GM23338 (cell line): ENCODE results near the gene PCSK6. TPM values are rescaled to one million over a fixed set of nuclear protein-coding genes. Genes with fewer than 3 reads are reported as not detected.

Source experiments
- ATAC-seq: fragments of 200-7000 bp; cut with Tn5 transposase; 3 replicates; pipeline ENCODE4 v1.9.1; 2020
- DNase-seq: peaks from one replicate; pipeline ENCODE4 v3.0.0-alpha.2; 2015; ENCODE audit warnings: low spot score
- H2AFZ ChIP-seq: fragments of 200-600 bp; sonication (generic); 2 replicates; pipeline ENCODE4 v1.8.0; 2016; ENCODE audit warnings: antibody characterized with exemption, mild to moderate bottlenecking, moderate library complexity
- H3F3A ChIP-seq: fragments of 200-600 bp; sonication (generic); replicated peaks from 2 replicates; pipeline ENCODE4 v1.8.0; 2017; ENCODE audit warnings: antibody characterized with exemption, mixed run types, low read depth
- H3K27ac ChIP-seq: fragments of 200-600 bp; sonication (generic); 2 replicates; pipeline ENCODE4 v1.6.1; 2016; ENCODE audit warnings: low read depth
- H3K27me3 ChIP-seq: fragments of 200-600 bp; sonication (generic); 2 replicates; pipeline ENCODE4 v1.8.0; 2016; ENCODE audit warnings: mild to moderate bottlenecking, mixed run types, moderate library complexity; ENCODE audit not compliant: insufficient read depth
- H3K36me3 ChIP-seq: fragments of 200-600 bp; sonication (generic); 2 replicates; pipeline ENCODE4 v1.8.0; 2016; ENCODE audit warnings: mild to moderate bottlenecking; ENCODE audit not compliant: insufficient read depth
- H3K4me1 ChIP-seq: fragments of 200-600 bp; sonication (generic); 2 replicates; pipeline ENCODE4 v1.8.0; 2016; ENCODE audit warnings: mild to moderate bottlenecking, moderate library complexity; ENCODE audit not compliant: insufficient read depth
- H3K4me2 ChIP-seq: fragments of 200-600 bp; sonication (generic); 2 replicates; pipeline ENCODE4 v1.7.1; 2017; ENCODE audit warnings: mixed run types
- H3K4me3 ChIP-seq: fragments of 200-600 bp; sonication (generic); 2 replicates; pipeline ENCODE4 v1.6.1; 2016; ENCODE audit warnings: mixed run types
- H3K79me2 ChIP-seq: fragments of 200-600 bp; sonication (generic); replicated peaks from 2 replicates; pipeline ENCODE4 v1.8.0; 2017; ENCODE audit warnings: mild to moderate bottlenecking; ENCODE audit not compliant: insufficient read depth
- H3K9me2 ChIP-seq: fragments of 200-600 bp; sonication (generic); 2 replicates; pipeline ENCODE4 v1.8.0; 2017; ENCODE audit not compliant: insufficient read depth
- H4K20me1 ChIP-seq: fragments of 200-600 bp; sonication (generic); replicated peaks from 2 replicates; pipeline ENCODE4 v1.8.0; 2017; ENCODE audit warnings: mild to moderate bottlenecking; ENCODE audit not compliant: insufficient read depth
- H3K27ac Mint-ChIP-seq: 2 replicates; pipeline ENCODE4 v1.8.0; 2020; ENCODE audit warnings: inconsistent platforms, mild to moderate bottlenecking, moderate library complexity, mixed read lengths
- H3K27me3 Mint-ChIP-seq: 3 replicates; pipeline ENCODE4 v1.8.0; 2022; ENCODE audit warnings: low read depth, mild to moderate bottlenecking, moderate library complexity, mixed read lengths, inconsistent platforms; ENCODE audit not compliant: insufficient read depth, poor library complexity
- H3K36me3 Mint-ChIP-seq: 3 replicates; pipeline ENCODE4 v1.8.0; 2021; ENCODE audit warnings: low read depth, mild to moderate bottlenecking, inconsistent platforms, moderate library complexity, mixed read lengths
- H3K4me1 Mint-ChIP-seq: 3 replicates; pipeline ENCODE4 v1.8.0; 2020; ENCODE audit warnings: mild to moderate bottlenecking, inconsistent platforms, mixed read lengths
- H3K4me3 Mint-ChIP-seq: 3 replicates; pipeline ENCODE4 v1.8.0; 2021; ENCODE audit warnings: moderate library complexity, mild to moderate bottlenecking, inconsistent platforms, mixed read lengths
- H3K9me3 Mint-ChIP-seq: 3 replicates; pipeline ENCODE4 v1.8.0; 2020; ENCODE audit warnings: moderate library complexity, mild to moderate bottlenecking, inconsistent platforms, mixed read lengths
- CTCF ChIP-seq, 2 experiments: fragments of 200-600 bp in 1 of 2; sonication (generic) in 1 of 2; conservative IDR thresholded peaks; 2 replicates each; pipeline versions ENCODE4 v1.5.1 to v1.6.1; 2016 to 2017; ENCODE audit warnings: antibody characterized with exemption in 2 of 2, low read depth in 2 of 2, mild to moderate bottlenecking in 2 of 2, moderate library complexity in 1 of 2
- EZH2 ChIP-seq: fragments of 200-600 bp; sonication (generic); IDR thresholded peaks from one replicate; pipeline ENCODE4 v1.8.0; 2017; ENCODE audit warnings: antibody characterized with exemption, mild to moderate bottlenecking, low read depth; ENCODE audit not compliant: unreplicated experiment
- EZH2phosphoT487 ChIP-seq: fragments of 200-600 bp; sonication (generic); IDR thresholded peaks from one replicate; pipeline ENCODE4 v1.8.1; 2018; ENCODE audit warnings: antibody characterized with exemption; ENCODE audit not compliant: unreplicated experiment
- JUNB ChIP-seq: IDR thresholded peaks from one replicate; pipeline ENCODE4 v1.6.1; 2016; ENCODE audit warnings: antibody characterized with exemption; ENCODE audit not compliant: unreplicated experiment
- REST ChIP-seq: IDR thresholded peaks from one replicate; pipeline ENCODE4 v1.6.1; 2018; ENCODE audit warnings: antibody characterized with exemption; ENCODE audit not compliant: unreplicated experiment
- ZNF114 ChIP-seq: fragments of 250-450 bp; sonication (Bioruptor Pico); IDR thresholded peaks from 2 replicates; pipeline ENCODE4 v1.5.0; 2020; ENCODE audit warnings: mild to moderate bottlenecking, moderate library complexity
- ZNF462 ChIP-seq: fragments of 250-450 bp; sonication (Bioruptor Pico); IDR thresholded peaks from 2 replicates; pipeline ENCODE4 v1.5.0; 2020; ENCODE audit warnings: mild to moderate bottlenecking, moderate library complexity
- polyA plus RNA-seq: library from polyadenylated mRNA; unstranded; fragments of >200 nt; fragmentation: Nextera tagmentation; extraction: Ambion mirVana; gene quantifications from 2 replicates; pipeline ENCODE4 v1.2.1, GENCODE V29; 2016
- total RNA-seq: library from RNA; depleted of rRNA; stranded (reverse); fragments of >200 nt; shearing (Covaris generic); gene quantifications from 2 replicates; pipeline ENCODE4 v1.2.3, GENCODE V29; 2014
- TF ChIP-seq, protein P1 (sequence below): IDR thresholded peaks from 2 replicates; pipeline ENCODE4 v1.6.1; 2016; ENCODE audit warnings: antibody characterized with exemption

PCSK6 gene
- total and polyA plus RNA-seq, 2 experiments from 2014 or later: 1.7 to 6.7 TPM

GRCh38 chr15:101295607-101296161, 193.8 kb downstream of the PCSK6 start (continued):
- TF ChIP-seq REST: no peak
- TF ChIP-seq ZNF114 (CRISPR knock-in tag): no peak
- TF ChIP-seq JUNB: no peak
- TF ChIP-seq, protein P1, sequence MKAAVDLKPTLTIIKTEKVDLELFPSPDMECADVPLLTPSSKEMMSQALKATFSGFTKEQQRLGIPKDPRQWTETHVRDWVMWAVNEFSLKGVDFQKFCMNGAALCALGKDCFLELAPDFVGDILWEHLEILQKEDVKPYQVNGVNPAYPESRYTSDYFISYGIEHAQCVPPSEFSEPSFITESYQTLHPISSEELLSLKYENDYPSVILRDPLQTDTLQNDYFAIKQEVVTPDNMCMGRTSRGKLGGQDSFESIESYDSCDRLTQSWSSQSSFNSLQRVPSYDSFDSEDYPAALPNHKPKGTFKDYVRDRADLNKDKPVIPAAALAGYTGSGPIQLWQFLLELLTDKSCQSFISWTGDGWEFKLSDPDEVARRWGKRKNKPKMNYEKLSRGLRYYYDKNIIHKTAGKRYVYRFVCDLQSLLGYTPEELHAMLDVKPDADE: no peak

- peak within 1 kb of the TSS; percentile 97 for H3K27ac Mint-ChIP-seq
- Histone ChIP-seq H3K4me3 (peak within 1 kb of the TSS; percentile 96), H3K79me2 (peaks cover 57% of the 10 kb centered on the region), H3K36me3 (peaks cover 13% of the 10 kb centered on the region; the same call in 1 of the 2 replicates), H3K27ac (peak within 1 kb of the TSS; percentile 70; the same call in 1 of the 2 replicates), H3K4me2 (peak within 1 kb of the TSS; percentile 84), H2AFZ (peak within 1 kb of the TSS; percentile 99), H4K20me1 (peaks cover 25% of the 10 kb centered on the region), H3K9me2 (no peaks in the 10 kb centered on the region), H3K27me3 (no peaks in the 10 kb centered on the region), H3F3A (no peaks in the 10 kb centered on the region; the same call in 1 of the 2 replicates), H3K4me1 (peaks cover 4% of the 10 kb centered on the region; the same call in 1 of the 2 replicates)
- H3K9me3 Mint-ChIP-seq: no peaks in the 10 kb centered on the region
- peaks cover 2% of the 10 kb centered on the region for H3K27me3 Mint-ChIP-seq
- peaks cover 10% of the 10 kb centered on the region for H3K4me1 Mint-ChIP-seq
- peak within 1 kb of the TSS; percentile 99 for H3K4me3 Mint-ChIP-seq
- H3K36me3 Mint-ChIP-seq: peaks cover 14% of the 10 kb centered on the region; the same call in 2 of the 3 replicates
- ATAC-seq: peak; percentile 87
- peak; percentile 97 for DNase-seq
- TF ChIP-seq, protein P1: peak; percentile 93
- no peak for TF ChIP-seq EZH2phosphoT487
- TF ChIP-seq ZNF462 (CRISPR knock-in tag): no peak
- no peak for TF ChIP-seq EZH2
- no peak for TF ChIP-seq CTCF (conservative IDR thresholded peaks at IDR 0.05; ENCODE audit: low read depth in 2 of 2)
Observed at GRCh38 chr15:101294731-101295606, 194.5 kb downstream of the PCSK6 start, which contains the start of gene SNRPA1. Gene SNRPA1, minus strand, starts transcription at chr15:101295248. Its CDS starts 70 bp downstream, at chr15:101295178.
